ENCODE measurements around the gene RXRA.

The RXRA gene

DNA sequence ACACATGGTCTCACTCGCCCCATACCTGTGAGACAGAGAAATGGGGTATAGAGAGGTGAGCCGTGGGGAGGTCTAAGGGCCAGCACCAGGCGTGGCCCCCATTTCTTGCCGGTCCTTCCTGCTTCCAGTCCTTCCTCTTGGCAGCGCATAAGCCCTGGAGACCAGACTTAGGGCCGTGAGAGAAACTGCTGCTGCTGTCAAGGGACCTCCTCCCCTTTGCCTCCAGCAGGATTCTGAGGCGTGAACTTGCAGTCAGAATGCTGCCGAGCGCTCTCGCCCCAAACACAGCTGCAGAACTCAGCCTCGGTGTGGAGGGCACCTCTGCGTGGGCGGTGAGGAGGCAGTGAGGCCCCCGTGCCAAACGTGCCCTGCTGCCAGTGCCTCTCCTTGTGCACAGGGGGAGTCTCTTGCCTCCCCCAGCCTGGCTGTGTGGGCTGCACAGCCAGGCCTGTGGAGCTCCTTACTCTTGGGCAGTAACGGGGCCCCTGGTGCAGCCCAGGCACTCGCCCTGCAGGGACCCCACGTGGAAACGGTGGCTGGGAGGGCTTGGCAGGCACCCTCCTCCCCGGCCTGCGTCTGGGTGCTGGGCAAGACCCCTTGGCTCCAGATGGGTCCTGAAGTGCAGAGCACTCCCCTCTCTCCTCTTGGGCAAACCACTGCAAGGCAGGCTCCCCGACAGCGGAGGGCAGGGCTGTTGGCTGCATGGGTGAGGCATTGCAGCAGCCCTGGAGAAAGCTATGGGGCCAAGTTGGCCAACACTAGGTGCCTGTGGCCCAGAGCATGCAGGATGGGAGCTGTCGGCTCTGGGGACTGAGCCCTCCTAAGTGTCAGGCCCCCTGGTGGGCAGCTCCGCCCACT is 85.4 kb downstream of the RXRA start:
- Histone ChIP-seq H4K20me1 (ENCODE audit: low read depth, low read length) (no peaks in the 10 kb centered on the region), H3K9ac (ENCODE audit: low read length) (no peak overlapping the region), H3K27ac (ENCODE audit: low read depth, low read length) (no peak overlapping the region), H2AFZ (ENCODE audit: low read depth, low read length, severe bottlenecking) (no peak overlapping the region), H3K9me3 (ENCODE audit: insufficient read depth, low read length) (no peaks in the 10 kb centered on the region), H3K36me3 (ENCODE audit: low read length) (no peaks in the 10 kb centered on the region), H3F3A (ENCODE audit: insufficient read depth) (no peaks in the 10 kb centered on the region), H3K9me2 (replicated peaks; ENCODE audit: insufficient read depth, low read length) (no peaks in the 10 kb centered on the region), H3K4me3 (ENCODE audit: insufficient read depth, low read length, poor library complexity, severe bottlenecking) (no peak overlapping the region), H3K27me3 (ENCODE audit: low read length) (no peaks in the 10 kb centered on the region), H3K79me2 (ENCODE audit: insufficient read depth, low read length) (no peaks in the 10 kb centered on the region), H3K4me2 (ENCODE audit: low read depth, low read length, poor library complexity, severe bottlenecking) (no peak overlapping the region)
- TF ChIP-seq, protein P1, sequence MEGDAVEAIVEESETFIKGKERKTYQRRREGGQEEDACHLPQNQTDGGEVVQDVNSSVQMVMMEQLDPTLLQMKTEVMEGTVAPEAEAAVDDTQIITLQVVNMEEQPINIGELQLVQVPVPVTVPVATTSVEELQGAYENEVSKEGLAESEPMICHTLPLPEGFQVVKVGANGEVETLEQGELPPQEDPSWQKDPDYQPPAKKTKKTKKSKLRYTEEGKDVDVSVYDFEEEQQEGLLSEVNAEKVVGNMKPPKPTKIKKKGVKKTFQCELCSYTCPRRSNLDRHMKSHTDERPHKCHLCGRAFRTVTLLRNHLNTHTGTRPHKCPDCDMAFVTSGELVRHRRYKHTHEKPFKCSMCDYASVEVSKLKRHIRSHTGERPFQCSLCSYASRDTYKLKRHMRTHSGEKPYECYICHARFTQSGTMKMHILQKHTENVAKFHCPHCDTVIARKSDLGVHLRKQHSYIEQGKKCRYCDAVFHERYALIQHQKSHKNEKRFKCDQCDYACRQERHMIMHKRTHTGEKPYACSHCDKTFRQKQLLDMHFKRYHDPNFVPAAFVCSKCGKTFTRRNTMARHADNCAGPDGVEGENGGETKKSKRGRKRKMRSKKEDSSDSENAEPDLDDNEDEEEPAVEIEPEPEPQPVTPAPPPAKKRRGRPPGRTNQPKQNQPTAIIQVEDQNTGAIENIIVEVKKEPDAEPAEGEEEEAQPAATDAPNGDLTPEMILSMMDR (IDR thresholded peaks at IDR 0.05; ENCODE audit: insufficient read depth, low read length, poor library complexity, severe bottlenecking): no peak
- no peak for TF ChIP-seq EZH2phosphoT487 (conservative IDR thresholded peaks at IDR 0.05; ENCODE audit: low read length)

DNA sequence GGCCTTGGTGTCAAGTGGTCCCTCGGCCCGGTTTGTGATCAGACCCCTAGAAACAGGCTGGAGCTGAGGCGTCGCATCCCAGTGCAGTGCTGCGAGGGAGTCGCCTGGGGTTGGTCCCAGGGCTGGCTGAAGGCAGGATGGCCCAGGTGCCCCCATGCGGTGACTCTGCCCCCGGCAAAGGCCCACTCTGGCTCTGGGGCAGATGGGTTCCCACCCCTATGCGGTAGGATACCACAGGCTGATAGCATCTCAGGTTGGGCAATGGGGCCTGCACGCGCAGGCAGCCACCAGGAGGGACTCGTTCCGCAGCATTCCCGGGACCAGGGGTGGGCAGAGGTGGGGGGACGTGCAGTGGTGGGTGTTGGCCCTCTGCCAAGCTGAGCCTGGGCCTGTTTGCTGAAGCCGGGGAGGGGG is 86.0 kb downstream of the RXRA start:
- H3K4me2 ChIP-seq (ENCODE audit: low read depth, low read length, poor library complexity, severe bottlenecking): no peak overlapping the region

DNA sequence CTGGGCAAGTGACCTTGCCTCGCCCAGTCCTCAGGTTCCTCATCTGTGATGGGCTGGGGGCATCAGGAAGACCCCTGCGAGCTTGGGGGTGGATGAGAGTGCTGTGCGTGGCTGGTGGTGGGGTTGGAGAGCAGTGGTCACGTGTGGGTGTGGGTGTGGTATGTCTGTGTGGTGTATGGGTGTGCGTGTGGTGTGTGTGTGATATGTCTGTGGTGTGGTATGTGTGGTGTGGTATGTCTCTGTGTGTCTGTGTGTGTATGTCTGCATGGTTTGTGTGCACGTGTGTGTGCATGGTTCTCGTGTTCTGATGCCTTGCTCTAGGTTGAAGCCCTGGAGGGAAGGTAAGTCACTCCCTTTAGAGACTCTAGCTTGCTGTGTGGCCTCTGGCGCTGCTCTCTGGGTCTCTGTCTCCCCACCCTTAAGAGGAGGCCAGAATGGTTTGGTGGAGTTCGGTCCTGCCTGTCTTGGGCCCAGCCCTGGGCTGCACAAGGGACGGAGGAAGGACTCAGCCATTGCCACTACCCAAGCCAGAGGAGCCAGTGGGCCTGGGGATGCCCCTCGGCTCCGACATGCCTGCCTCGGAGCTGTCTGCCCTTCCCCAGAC is 87.0 kb downstream of the RXRA start:
- H3K4me3 ChIP-seq (ENCODE audit: insufficient read depth, low read length, poor library complexity, severe bottlenecking): no peak overlapping the region
- H2AFZ ChIP-seq (ENCODE audit: low read depth, low read length, severe bottlenecking): no peak overlapping the region
- H3K9ac ChIP-seq (ENCODE audit: low read length): no peak overlapping the region

More for the DNA sequence above, 86.0 kb downstream of the RXRA start:
- H3K36me3 ChIP-seq (ENCODE audit: low read length): no peaks in the 10 kb centered on the region
- H3F3A ChIP-seq (ENCODE audit: insufficient read depth): no peaks in the 10 kb centered on the region
- no peaks in the 10 kb centered on the region for H4K20me1 ChIP-seq (ENCODE audit: low read depth, low read length)
- H2AFZ ChIP-seq (ENCODE audit: low read depth, low read length, severe bottlenecking): no peak overlapping the region
- TF ChIP-seq, protein P1 (IDR thresholded peaks at IDR 0.05; ENCODE audit: insufficient read depth, low read length, poor library complexity, severe bottlenecking): no peak
- no peak for TF ChIP-seq EZH2phosphoT487 (conservative IDR thresholded peaks at IDR 0.05; ENCODE audit: low read length)
- H3K9me2 ChIP-seq (replicated peaks; ENCODE audit: insufficient read depth, low read length): no peaks in the 10 kb centered on the region
- H3K27ac ChIP-seq (ENCODE audit: low read depth, low read length): no peak overlapping the region
- no peak overlapping the region for H3K4me3 ChIP-seq (ENCODE audit: insufficient read depth, low read length, poor library complexity, severe bottlenecking)
- H3K9me3 ChIP-seq (ENCODE audit: insufficient read depth, low read length): no peaks in the 10 kb centered on the region
- no peak overlapping the region for H3K9ac ChIP-seq (ENCODE audit: low read length)
- H3K79me2 ChIP-seq (ENCODE audit: insufficient read depth, low read length): no peaks in the 10 kb centered on the region
- no peaks in the 10 kb centered on the region for H3K27me3 ChIP-seq (ENCODE audit: low read length)

More for the DNA sequence above, 87.0 kb downstream of the RXRA start:
- Histone ChIP-seq H3K27ac (ENCODE audit: low read depth, low read length) (no peak overlapping the region), H3K9me2 (replicated peaks; ENCODE audit: insufficient read depth, low read length) (no peaks in the 10 kb centered on the region), H3K27me3 (ENCODE audit: low read length) (no peaks in the 10 kb centered on the region), H3K9me3 (ENCODE audit: insufficient read depth, low read length) (no peaks in the 10 kb centered on the region), H3F3A (ENCODE audit: insufficient read depth) (no peaks in the 10 kb centered on the region), H3K4me2 (ENCODE audit: low read depth, low read length, poor library complexity, severe bottlenecking) (no peak overlapping the region), H4K20me1 (ENCODE audit: low read depth, low read length) (no peaks in the 10 kb centered on the region), H3K36me3 (ENCODE audit: low read length) (no peaks in the 10 kb centered on the region), H3K79me2 (ENCODE audit: insufficient read depth, low read length) (no peaks in the 10 kb centered on the region)
- TF ChIP-seq, protein P1 (IDR thresholded peaks at IDR 0.05; ENCODE audit: insufficient read depth, low read length, poor library complexity, severe bottlenecking): no peak
- TF ChIP-seq EZH2phosphoT487 (conservative IDR thresholded peaks at IDR 0.05; ENCODE audit: low read length): no peak

Measured in SU-DHL-6 (cell line).